Retinal pigment epithelial cell (primary cell): ENCODE data around the gene SLF1.

Experiments used
- DNase-seq: peaks from one replicate; pipeline ENCODE4 v3.0.0-alpha.2; 2010; ENCODE audit warnings: low read depth
- H3K4me3 ChIP-seq: 2 replicates; pipeline ENCODE4 v1.5.1; 2011; ENCODE audit warnings: mild to moderate bottlenecking, low read length, control low read depth, moderate library complexity
- TF ChIP-seq, protein P1 (sequence below): conservative IDR thresholded peaks from 2 replicates; pipeline ENCODE4 v1.5.1; 2011; ENCODE audit warnings: low read depth, low read length, control low read depth, inconsistent platforms

SLF1 gene

DNA sequence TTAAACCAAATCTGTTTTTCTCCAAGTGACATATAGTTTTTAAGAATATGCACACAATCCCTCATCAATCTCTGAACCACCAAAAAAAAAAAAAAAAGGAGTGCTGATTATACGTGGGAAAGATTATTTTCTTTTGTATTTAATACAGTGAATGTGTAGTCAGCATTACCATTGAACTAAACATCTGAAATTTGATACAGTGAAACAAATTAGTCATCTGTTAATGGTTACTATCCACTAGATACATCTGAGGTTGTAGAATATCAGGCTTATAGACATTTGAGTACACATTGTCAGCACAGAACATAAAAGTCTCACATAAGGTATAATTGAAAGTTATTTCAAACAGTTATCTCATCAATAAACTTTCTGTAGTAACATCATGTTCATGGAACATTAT lies 87.0 kb downstream of the SLF1 start:
- no peak for DNase-seq
- TF ChIP-seq, protein P1, sequence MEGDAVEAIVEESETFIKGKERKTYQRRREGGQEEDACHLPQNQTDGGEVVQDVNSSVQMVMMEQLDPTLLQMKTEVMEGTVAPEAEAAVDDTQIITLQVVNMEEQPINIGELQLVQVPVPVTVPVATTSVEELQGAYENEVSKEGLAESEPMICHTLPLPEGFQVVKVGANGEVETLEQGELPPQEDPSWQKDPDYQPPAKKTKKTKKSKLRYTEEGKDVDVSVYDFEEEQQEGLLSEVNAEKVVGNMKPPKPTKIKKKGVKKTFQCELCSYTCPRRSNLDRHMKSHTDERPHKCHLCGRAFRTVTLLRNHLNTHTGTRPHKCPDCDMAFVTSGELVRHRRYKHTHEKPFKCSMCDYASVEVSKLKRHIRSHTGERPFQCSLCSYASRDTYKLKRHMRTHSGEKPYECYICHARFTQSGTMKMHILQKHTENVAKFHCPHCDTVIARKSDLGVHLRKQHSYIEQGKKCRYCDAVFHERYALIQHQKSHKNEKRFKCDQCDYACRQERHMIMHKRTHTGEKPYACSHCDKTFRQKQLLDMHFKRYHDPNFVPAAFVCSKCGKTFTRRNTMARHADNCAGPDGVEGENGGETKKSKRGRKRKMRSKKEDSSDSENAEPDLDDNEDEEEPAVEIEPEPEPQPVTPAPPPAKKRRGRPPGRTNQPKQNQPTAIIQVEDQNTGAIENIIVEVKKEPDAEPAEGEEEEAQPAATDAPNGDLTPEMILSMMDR, result no peak

DNA sequence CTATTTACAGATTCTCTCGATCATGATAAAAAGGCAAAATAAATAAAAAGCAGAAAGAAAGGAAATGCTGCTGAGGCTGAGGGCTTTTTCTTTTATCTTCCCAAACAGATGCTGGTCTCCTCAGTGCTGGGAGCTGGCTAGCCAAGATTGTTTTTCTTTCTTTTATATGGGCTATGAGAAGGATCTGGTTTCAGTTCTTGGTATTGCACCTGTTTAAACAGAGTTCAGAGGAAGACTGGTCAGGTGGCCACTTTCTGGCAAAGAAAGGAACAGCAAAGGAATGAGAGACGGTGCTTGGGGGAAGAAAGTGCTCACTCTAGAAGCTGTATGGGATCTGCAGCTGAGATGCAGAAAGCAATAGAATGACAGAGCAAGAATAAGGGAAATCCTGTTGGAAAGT lies 88.9 kb downstream of the SLF1 start:
- TF ChIP-seq, protein P1, result no peak
- no peak overlapping the region for H3K4me3 ChIP-seq
- DNase-seq, result no peak

More for the DNA sequence above, 87.0 kb downstream of the SLF1 start:
- H3K4me3 ChIP-seq, result no peak overlapping the region

DNA sequence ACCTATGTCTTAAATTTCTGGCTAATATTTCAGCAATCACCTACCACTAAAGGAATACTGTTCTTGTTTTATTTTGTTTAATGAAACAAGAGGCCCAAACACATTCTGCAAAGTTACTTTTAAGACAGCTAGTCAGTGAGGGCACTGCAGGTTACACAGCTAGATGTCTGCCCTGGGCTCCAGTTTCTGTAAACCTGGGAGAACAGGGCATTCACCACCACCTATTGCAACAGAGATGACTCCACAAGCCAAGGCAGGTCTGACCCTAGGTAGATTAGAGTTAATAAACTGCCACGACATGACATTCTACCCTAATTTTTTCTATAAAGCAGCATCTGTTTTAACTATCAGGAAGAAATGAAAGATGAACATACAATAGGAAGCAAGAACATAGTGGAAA lies 90.8 kb downstream of the SLF1 start:
- no peak overlapping the region for H3K4me3 ChIP-seq
- no peak for DNase-seq
- TF ChIP-seq, protein P1, result no peak

DNA sequence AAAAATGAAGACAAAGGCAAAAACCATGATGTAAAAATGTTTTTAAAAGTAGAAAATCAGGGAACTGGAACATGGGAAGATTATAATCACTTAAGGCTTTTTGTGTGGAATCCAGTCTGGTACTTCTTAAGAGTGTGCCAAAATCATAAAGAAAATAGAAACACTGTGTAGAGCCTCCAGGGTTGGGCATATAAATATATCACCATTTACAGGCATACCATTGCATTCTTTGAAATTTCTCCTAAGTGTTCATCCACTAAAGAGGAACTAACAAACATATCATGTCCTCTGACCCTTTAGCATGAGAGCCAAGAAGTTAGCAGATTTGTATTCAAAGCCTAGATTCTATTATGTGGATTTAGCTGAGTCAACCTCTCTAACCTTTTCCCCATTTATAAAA lies 93.3 kb downstream of the SLF1 start:
- TF ChIP-seq, protein P1, result no peak
- no peak overlapping the region for H3K4me3 ChIP-seq
- DNase-seq, result no peak

DNA sequence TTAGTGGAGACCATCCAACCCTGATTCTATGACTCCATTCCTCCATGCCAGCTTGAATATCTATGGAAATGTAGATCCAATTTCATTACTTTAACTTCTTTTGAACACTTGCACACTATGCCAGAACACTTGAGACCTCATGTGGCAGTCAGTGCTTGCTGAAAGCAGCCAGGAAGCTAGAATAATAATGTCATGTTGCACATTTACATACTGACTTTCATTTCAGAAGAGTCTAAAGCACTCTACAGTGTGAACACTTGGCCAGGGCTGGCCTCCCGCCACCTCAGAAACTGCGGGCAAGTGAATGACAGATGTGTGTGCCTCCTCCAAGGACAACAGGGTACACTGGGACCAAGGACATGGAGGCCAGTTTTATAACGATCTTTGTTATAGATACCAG lies 97.3 kb downstream of the SLF1 start:
- DNase-seq, result no peak
- TF ChIP-seq, protein P1, result no peak
- H3K4me3 ChIP-seq, result no peak overlapping the region

DNA sequence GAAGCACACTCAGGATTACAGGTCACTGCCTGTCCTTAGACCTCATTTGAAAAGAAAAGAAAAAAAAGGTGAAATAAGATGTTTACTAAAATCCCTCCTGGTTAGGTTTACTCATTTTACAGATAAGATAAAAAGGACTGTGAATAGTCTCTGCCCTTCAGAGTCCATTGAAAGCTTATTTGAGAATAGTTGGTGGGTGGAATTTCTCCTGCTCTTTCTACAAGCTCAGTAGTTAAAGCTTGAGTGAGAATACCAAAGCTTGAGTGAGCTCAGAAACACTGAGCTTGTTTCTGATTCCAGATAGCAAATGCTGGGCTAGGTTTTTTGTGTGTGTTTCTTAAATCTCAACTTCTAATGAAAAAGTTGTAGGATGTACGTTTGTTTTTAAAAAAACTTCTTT lies 106.7 kb downstream of the SLF1 start:
- TF ChIP-seq, protein P1, result no peak
- DNase-seq, result no peak
- no peak overlapping the region for H3K4me3 ChIP-seq

DNA sequence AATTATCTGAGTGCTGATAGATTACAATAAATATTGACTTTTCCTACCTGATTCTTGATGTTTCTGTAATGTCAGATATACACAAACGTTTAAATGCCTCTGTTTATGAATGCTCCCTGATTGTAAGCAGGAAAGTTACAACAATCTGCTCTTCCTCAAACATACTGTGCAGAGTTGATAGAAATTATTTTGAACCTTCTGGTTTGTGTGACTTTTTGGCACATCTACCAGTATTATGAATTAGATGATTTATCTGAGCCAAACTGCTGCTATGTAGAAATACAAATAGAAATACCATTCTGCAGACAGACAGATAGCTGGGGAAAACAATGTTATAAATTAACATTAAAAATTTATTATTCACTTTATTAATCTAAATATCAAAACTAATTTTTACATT lies 113.0 kb downstream of the SLF1 start:
- TF ChIP-seq, protein P1, result no peak
- no peak for DNase-seq
- H3K4me3 ChIP-seq, result no peak overlapping the region
